ENCODE data around the gene WDR91.

DNA sequence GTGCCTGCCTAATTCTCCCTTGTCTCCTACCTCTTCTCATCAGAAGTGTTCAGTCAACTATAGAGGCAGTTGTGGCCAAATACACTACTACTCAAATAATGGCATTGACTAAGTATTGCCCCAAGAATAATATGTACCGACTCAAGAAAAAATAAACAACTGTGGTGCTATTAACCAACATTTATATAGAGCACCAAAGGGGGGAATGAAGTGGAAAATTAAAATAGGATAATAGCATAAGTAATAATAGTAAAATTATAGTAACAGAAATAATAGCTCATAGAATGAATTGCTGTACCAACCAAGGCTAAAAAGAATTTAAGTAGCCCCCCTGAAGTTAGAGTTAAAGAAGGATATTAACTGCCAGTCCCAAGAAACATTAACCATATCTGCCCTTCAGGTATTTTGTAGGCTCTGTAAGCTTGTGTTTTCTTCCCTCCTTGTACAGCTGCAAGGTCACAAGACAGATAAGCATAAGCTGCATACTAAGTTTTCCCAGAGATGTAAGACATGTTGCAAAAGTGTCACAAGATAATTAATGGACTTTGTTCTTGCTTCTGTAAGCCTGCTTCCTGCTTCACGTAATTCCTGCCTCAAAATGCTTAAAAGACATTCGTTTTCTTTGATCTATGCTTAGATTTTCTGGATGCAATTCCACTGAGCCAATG, 29.9 kb downstream of the WDR91 start:
- TF ChIP-seq EZH2 (IDR thresholded peaks at IDR 0.05; ENCODE audit: borderline replicate concordance, low read length) = no peak
- TF ChIP-seq, protein P1, sequence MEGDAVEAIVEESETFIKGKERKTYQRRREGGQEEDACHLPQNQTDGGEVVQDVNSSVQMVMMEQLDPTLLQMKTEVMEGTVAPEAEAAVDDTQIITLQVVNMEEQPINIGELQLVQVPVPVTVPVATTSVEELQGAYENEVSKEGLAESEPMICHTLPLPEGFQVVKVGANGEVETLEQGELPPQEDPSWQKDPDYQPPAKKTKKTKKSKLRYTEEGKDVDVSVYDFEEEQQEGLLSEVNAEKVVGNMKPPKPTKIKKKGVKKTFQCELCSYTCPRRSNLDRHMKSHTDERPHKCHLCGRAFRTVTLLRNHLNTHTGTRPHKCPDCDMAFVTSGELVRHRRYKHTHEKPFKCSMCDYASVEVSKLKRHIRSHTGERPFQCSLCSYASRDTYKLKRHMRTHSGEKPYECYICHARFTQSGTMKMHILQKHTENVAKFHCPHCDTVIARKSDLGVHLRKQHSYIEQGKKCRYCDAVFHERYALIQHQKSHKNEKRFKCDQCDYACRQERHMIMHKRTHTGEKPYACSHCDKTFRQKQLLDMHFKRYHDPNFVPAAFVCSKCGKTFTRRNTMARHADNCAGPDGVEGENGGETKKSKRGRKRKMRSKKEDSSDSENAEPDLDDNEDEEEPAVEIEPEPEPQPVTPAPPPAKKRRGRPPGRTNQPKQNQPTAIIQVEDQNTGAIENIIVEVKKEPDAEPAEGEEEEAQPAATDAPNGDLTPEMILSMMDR (conservative IDR thresholded peaks at IDR 0.05 in 1 of 2, IDR thresholded peaks at IDR 0.05 in 1 of 2; ENCODE audit: extremely low read depth in 1 of 2, insufficient read depth in 1 of 2, low read depth in 1 of 2, low read length in 2 of 2) = no peak
